Measurements from ENCODE around the gene NOL9. TPM values are rescaled to one million over a fixed set of nuclear protein-coding genes. Genes with fewer than 3 reads are reported as not detected.

Gene NOL9
- total RNA-seq, 1 donor from 2014 or later = 26.8 TPM

DNA sequence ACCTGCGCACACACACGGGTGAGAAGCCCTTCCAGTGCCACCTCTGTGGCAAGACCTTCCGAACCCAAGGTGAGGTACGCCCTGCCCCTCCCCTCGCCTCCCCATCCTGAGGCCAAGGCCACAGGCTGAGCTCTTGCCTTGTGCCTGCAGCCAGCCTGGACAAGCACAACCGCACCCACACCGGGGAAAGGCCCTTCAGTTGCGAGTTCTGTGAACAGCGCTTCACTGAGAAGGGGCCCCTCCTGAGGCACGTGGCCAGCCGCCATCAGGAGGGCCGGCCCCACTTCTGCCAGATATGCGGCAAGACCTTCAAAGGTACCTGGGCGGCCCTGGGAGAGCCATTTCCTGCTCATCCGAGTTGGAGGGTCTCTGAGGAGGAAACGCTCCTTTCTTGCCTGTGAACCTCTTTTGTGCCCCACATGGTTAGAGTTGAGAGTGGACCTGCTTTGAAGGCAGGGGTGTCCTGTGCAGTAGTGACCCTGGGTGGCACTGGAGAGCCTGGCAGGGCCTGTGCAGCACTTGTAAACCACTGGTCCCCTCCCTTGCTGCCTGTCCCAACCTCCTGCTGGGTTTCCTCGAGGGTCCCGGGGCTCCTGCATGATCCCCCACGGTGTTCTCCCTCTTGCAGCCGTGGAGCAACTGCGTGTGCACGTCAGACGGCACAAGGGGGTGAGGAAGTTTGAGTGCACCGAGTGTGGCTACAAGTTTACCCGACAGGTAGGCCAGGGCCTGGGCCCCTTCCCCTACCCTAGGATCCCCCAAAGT is 34.0 kb upstream of the NOL9 start:
- no peaks in the 10 kb centered on the region for H3K27me3 ChIP-seq (ENCODE audit: insufficient read depth, low read length)
- no peaks in the 10 kb centered on the region for H3K27me3 Mint-ChIP-seq (ENCODE audit: low read depth, unreplicated experiment)
- no peak overlapping the region for H3K4me3 ChIP-seq (ENCODE audit: insufficient read depth, low read depth, low read length)
- peaks cover 2% of the 10 kb centered on the region for H3K4me1 Mint-ChIP-seq (ENCODE audit: low read depth, unreplicated experiment)
- no peak overlapping the region for H3K27ac ChIP-seq (ENCODE audit: low read depth, low read length)
- peaks cover 15% of the 10 kb centered on the region for H3K36me3 Mint-ChIP-seq (ENCODE audit: low read depth, unreplicated experiment)
- H3K79me2 ChIP-seq (ENCODE audit: insufficient read depth, low read length) = peaks cover 36% of the 10 kb centered on the region
- no peaks in the 10 kb centered on the region for H3K9me3 Mint-ChIP-seq (ENCODE audit: unreplicated experiment)
- no peaks in the 10 kb centered on the region for H3K4me1 ChIP-seq (ENCODE audit: insufficient read depth, low read length)
- H2AFZ ChIP-seq (ENCODE audit: low read depth, low read length) = no peak overlapping the region
- no peak overlapping the region for H3K4me3 Mint-ChIP-seq (ENCODE audit: unreplicated experiment)
- FAIRE-seq = no peak
- DNase-seq (ENCODE audit: low read depth) = no peak
- no peak overlapping the region for H3K27ac Mint-ChIP-seq (ENCODE audit: unreplicated experiment)
- H3K36me3 ChIP-seq (ENCODE audit: insufficient read depth, low read length) = peaks cover 13% of the 10 kb centered on the region
- peaks cover 78% of the 10 kb centered on the region for H4K20me1 ChIP-seq (ENCODE audit: insufficient read depth, low read length)
- H3K4me2 ChIP-seq (ENCODE audit: low read length) = no peak overlapping the region
- TF ChIP-seq EZH2 (IDR thresholded peaks at IDR 0.05; ENCODE audit: insufficient read depth, low read length) = no peak
- TF ChIP-seq, protein P1, sequence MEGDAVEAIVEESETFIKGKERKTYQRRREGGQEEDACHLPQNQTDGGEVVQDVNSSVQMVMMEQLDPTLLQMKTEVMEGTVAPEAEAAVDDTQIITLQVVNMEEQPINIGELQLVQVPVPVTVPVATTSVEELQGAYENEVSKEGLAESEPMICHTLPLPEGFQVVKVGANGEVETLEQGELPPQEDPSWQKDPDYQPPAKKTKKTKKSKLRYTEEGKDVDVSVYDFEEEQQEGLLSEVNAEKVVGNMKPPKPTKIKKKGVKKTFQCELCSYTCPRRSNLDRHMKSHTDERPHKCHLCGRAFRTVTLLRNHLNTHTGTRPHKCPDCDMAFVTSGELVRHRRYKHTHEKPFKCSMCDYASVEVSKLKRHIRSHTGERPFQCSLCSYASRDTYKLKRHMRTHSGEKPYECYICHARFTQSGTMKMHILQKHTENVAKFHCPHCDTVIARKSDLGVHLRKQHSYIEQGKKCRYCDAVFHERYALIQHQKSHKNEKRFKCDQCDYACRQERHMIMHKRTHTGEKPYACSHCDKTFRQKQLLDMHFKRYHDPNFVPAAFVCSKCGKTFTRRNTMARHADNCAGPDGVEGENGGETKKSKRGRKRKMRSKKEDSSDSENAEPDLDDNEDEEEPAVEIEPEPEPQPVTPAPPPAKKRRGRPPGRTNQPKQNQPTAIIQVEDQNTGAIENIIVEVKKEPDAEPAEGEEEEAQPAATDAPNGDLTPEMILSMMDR (IDR thresholded peaks at IDR 0.05; ENCODE audit: insufficient read depth, low read depth, low read length) = no peak
- no peak overlapping the region for H3K9ac ChIP-seq (ENCODE audit: low read length)
- no peaks in the 10 kb centered on the region for H3K9me3 ChIP-seq (ENCODE audit: insufficient read depth, low read depth, low read length)

DNA sequence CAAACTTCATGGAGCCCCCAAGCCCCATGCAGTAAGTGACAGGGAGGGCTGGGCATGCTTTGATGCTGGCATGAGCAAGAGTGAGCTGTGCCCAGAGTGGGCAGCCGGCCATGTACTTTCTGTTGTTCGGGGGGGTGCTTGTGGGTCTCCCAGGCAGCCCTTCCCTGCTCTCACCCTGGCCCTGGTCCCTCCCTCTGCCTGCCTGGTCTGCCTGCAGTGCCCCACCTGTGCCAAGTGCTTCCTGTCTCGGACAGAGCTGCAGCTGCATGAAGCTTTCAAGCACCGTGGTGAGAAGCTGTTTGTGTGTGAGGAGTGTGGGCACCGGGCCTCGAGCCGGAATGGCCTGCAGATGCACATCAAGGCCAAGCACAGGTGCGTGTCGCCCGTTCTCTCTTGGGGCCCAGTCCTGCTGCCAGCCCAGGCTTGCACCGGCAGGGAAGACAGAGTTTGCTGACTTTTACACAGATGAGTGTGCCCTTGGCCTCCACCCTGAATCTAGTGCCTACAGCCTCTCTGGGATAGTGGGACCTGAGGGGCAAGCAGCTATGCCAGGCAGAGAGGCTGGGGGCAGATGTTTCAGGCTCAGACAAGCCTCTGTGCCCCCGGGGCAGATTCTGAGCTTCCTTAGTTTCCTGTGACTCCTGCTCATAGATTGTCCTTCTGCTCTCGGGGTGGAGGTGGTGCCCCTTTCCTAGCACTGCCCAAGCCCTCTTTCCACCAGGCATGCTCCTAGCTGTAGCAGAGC is 33.1 kb upstream of the NOL9 start:
- no peak overlapping the region for H3K4me3 ChIP-seq (ENCODE audit: insufficient read depth, low read depth, low read length)
- no peak overlapping the region for H3K4me2 ChIP-seq (ENCODE audit: low read length)
- Mint-ChIP-seq H3K27me3 (ENCODE audit: low read depth, unreplicated experiment) (no peaks in the 10 kb centered on the region), H3K9me3 (ENCODE audit: unreplicated experiment) (no peaks in the 10 kb centered on the region), H3K27ac (ENCODE audit: unreplicated experiment) (no peak overlapping the region), H3K4me3 (ENCODE audit: unreplicated experiment) (no peak overlapping the region), H3K4me1 (ENCODE audit: low read depth, unreplicated experiment) (peaks cover 2% of the 10 kb centered on the region), H3K36me3 (ENCODE audit: low read depth, unreplicated experiment) (peaks cover 15% of the 10 kb centered on the region)
- H3K9ac ChIP-seq (ENCODE audit: low read length) = no peak overlapping the region
- TF ChIP-seq EZH2 (IDR thresholded peaks at IDR 0.05; ENCODE audit: insufficient read depth, low read length) = no peak
- TF ChIP-seq, protein P1 (IDR thresholded peaks at IDR 0.05; ENCODE audit: insufficient read depth, low read depth, low read length) = no peak
- no peak for DNase-seq (ENCODE audit: low read depth)
- no peak overlapping the region for H3K27ac ChIP-seq (ENCODE audit: low read depth, low read length)
- no peaks in the 10 kb centered on the region for H3K4me1 ChIP-seq (ENCODE audit: insufficient read depth, low read length)
- FAIRE-seq = no peak
- H3K79me2 ChIP-seq (ENCODE audit: insufficient read depth, low read length) = peaks cover 29% of the 10 kb centered on the region
- H3K36me3 ChIP-seq (ENCODE audit: insufficient read depth, low read length) = peaks cover 7% of the 10 kb centered on the region
- no peak overlapping the region for H2AFZ ChIP-seq (ENCODE audit: low read depth, low read length)
- H4K20me1 ChIP-seq (ENCODE audit: insufficient read depth, low read length) = peaks cover 73% of the 10 kb centered on the region
- H3K9me3 ChIP-seq (ENCODE audit: insufficient read depth, low read depth, low read length) = no peaks in the 10 kb centered on the region
- no peaks in the 10 kb centered on the region for H3K27me3 ChIP-seq (ENCODE audit: insufficient read depth, low read length)

All from astrocyte (in vitro differentiated cells and primary cell).